K562 (cell line): ENCODE measurements around the gene RUNDC3A. TPM values are rescaled to one million over a fixed set of nuclear protein-coding genes. Genes with fewer than 3 reads are reported as not detected.

Experiments used
- BCLAF1 ChIP-seq, 2 experiments: fragments of 450-650 bp in 1 of 2; IDR thresholded peaks; 2 replicates each; pipeline ENCODE4 v1.6.1; 2011 to 2017; ENCODE audit warnings: low read depth in 2 of 2, antibody characterized with exemption in 1 of 2, borderline replicate concordance in 1 of 2, low read length in 1 of 2, mild to moderate bottlenecking in 1 of 2, mixed read lengths in 1 of 2; ENCODE audit not compliant: control insufficient read depth in 1 of 2
- CBFA2T3 ChIP-seq: fragments of 450-650 bp; IDR thresholded peaks from 2 replicates; pipeline ENCODE4 v1.6.1; 2017
- CEBPG ChIP-seq, 3 experiments: fragments of 200-800 bp in 1 of 3; sonication (Bioruptor generic) in 1 of 3; sonication (generic) in 1 of 3; formaldehyde crosslinking in 1 of 3; IDR thresholded peaks in 2 of 3; conservative IDR thresholded peaks in 1 of 3; 2 replicates each; pipeline versions ENCODE4 v1.6.1 to v1.8.0; 2016 to 2022; ENCODE audit warnings: missing compliant biosample characterization in 2 of 3, missing genetic modification characterization in 2 of 3, mild to moderate bottlenecking in 1 of 3, missing genetic modification reagents in 1 of 3
- MTA1 ChIP-seq: fragments of 450-650 bp; IDR thresholded peaks from 2 replicates; pipeline ENCODE4 v1.6.1; 2017; ENCODE audit warnings: borderline replicate concordance
- NKRF ChIP-seq: fragments of 450-650 bp; IDR thresholded peaks from 2 replicates; pipeline ENCODE4 v1.6.1; 2016; ENCODE audit warnings: borderline replicate concordance
- NONO ChIP-seq, 2 experiments: fragments of 200-400 bp in 1 of 2; fragments of 450-650 bp in 1 of 2; formaldehyde crosslinking in 1 of 2; IDR thresholded peaks; 2 replicates each; pipeline ENCODE4 v1.6.1; 2017; ENCODE audit warnings: low read depth in 2 of 2, mild to moderate bottlenecking in 2 of 2, moderate library complexity in 2 of 2, low read length in 1 of 2
- PHF20 ChIP-seq: fragments of 450-650 bp; IDR thresholded peaks from 2 replicates; pipeline ENCODE4 v1.6.1; 2018; ENCODE audit not compliant: partially characterized antibody
- SMAD3 ChIP-seq: fragments of 450-650 bp; formaldehyde crosslinking; conservative IDR thresholded peaks from 2 replicates; pipeline ENCODE4 v1.4.0; 2020; ENCODE audit warnings: mild to moderate bottlenecking
- TEAD1 ChIP-seq, 2 experiments: fragments of 450-650 bp in 1 of 2; sonication (generic) in 1 of 2; formaldehyde crosslinking; IDR thresholded peaks; 2 replicates each; pipeline versions ENCODE4 v1.4.0 to v1.8.0; 2020 to 2022; ENCODE audit warnings: mild to moderate bottlenecking in 2 of 2, missing genetic modification reagents in 1 of 2
- VEZF1 ChIP-seq: fragments of 200-800 bp; sonication (Bioruptor generic); IDR thresholded peaks from 2 replicates; pipeline ENCODE4 v1.6.1; 2017; ENCODE audit warnings: missing genetic modification characterization, missing compliant biosample characterization
- ZBTB17 ChIP-seq: fragments of 450-650 bp; formaldehyde crosslinking; IDR thresholded peaks from 2 replicates; pipeline ENCODE4 v1.4.0; 2020; ENCODE audit warnings: mild to moderate bottlenecking
- ZNF239 ChIP-seq: fragments of 250-450 bp; sonication (Bioruptor Pico); IDR thresholded peaks from 2 replicates; pipeline ENCODE4 v1.4.0; 2020; ENCODE audit warnings: mild to moderate bottlenecking
- ZNF277 ChIP-seq: fragments of 250-450 bp; sonication (Bioruptor Pico); IDR thresholded peaks from 2 replicates; pipeline ENCODE4 v1.8.0; 2022; ENCODE audit warnings: inconsistent platforms, mild to moderate bottlenecking, moderate library complexity, borderline replicate concordance
- ZNF324 ChIP-seq: fragments of 250-450 bp; sonication (Bioruptor Pico); IDR thresholded peaks from 2 replicates; pipeline ENCODE4 v1.4.0; 2020; ENCODE audit warnings: mild to moderate bottlenecking
- ZNF449 ChIP-seq: fragments of 250-450 bp; sonication (Bioruptor Pico); IDR thresholded peaks from 2 replicates; pipeline ENCODE4 v1.8.0; 2022; ENCODE audit warnings: moderate library complexity, mild to moderate bottlenecking, inconsistent platforms
- ZNF699 ChIP-seq: fragments of 250-450 bp; sonication (Bioruptor Pico); IDR thresholded peaks from 2 replicates; pipeline ENCODE4 v1.8.0; 2021; ENCODE audit warnings: mild to moderate bottlenecking, moderate library complexity; ENCODE audit not compliant: insufficient replicate concordance
- polyA plus RNA-seq, 8 experiments: library from polyadenylated mRNA; depleted of rRNA in 4 of 8; stranded (reverse) in 5 of 8; unstranded in 3 of 8; fragments of >200 nt; fragmentation: Nextera tagmentation in 2 of 8; fragmentation: Illumina TruSeq in 1 of 8; extraction: Ambion mirVana in 2 of 8; extraction: Trizol in 1 of 8; gene quantifications; 2 replicates each; pipeline versions ENCODE4 v1.2.1 to v1.2.3, GENCODE V29; 2011 to 2014; ENCODE audit warnings: inconsistent platforms in 1 of 8, missing spikeins in 1 of 8
- total RNA-seq, 7 experiments: library from RNA; depleted of rRNA in 6 of 7; stranded (reverse); fragments of >200 nt in 6 of 7; fragmentation: Illumina TruSeq in 2 of 7; extraction: Trizol in 2 of 7; gene quantifications; 2 replicates each; pipeline versions ENCODE4 v1.2.1 to v1.2.3, GENCODE V29; 2011 to 2021; ENCODE audit warnings: low replicate concordance in 1 of 7

RUNDC3A gene
- total and polyA plus RNA-seq, 9 of the 15 experiments (the other 6 are each of a cell fraction or from before 2014, with no cell fraction given): not detected

GRCh38 chr17:44266402-44267164 lies 41.8 kb upstream of the RUNDC3A start (continued):
- TF ChIP-seq BCLAF1 (IDR thresholded peaks at IDR 0.05; ENCODE audit: borderline replicate concordance in 1 of 2, control insufficient read depth in 1 of 2, low read depth in 2 of 2, low read length in 1 of 2) (peak in 1 of 2 experiments; percentile 84; a peak in 1 of 4 replicates), CEBPG (CRISPR knock-in tag; IDR thresholded peaks at IDR 0.05) (0 out of 2 replicates have a peak, but pooled peaks have one; percentile 4), CEBPG (tag; conservative IDR thresholded peaks at IDR 0.05 in 1 of 2, IDR thresholded peaks at IDR 0.05 in 1 of 2) (no peak), NONO (IDR thresholded peaks at IDR 0.05; ENCODE audit: low read depth in 2 of 2, low read length in 1 of 2) (peak in 1 of 2 experiments; percentile 97; a peak in 2 of 4 replicates), NKRF (no peak), ZBTB17 (CRISPR knock-in tag) (peak; percentile 75; the same call in 1 of the 2 replicates), VEZF1 (CRISPR knock-in tag) (peak; percentile 89), ZNF699 (CRISPR knock-in tag) (no peak), CBFA2T3 (peak; percentile 100), MTA1 (peak; percentile 91), SMAD3 (CRISPR knock-in tag) (no peak), ZNF239 (CRISPR knock-in tag) (peak; percentile 56; the same call in 1 of the 2 replicates), ZNF449 (CRISPR knock-in tag) (no peak), TEAD1 (CRISPR knock-in tag; IDR thresholded peaks at IDR 0.05) (peak in 1 of 2 experiments; percentile 81; a peak in 1 of 4 replicates), ZNF277 (CRISPR knock-in tag) (no peak), PHF20 (peak; percentile 74), ZNF324 (CRISPR knock-in tag) (no peak)
